ENCODE measurements around the gene NTN1. TPM values are rescaled to one million over a fixed set of nuclear protein-coding genes. Genes with fewer than 3 reads are reported as not detected.
A peak's percentile ranks its signal among the peaks of the same experiment; 100 is the strongest.

NTN1 gene
- total and polyA plus RNA-seq, 2 of the 4 experiments (the other 2 are of a cell fraction) = under 0.01 to 0.07 TPM

- Histone ChIP-seq H3K9me3 (ENCODE audit: control insufficient read depth, insufficient read depth, low read length) (no peaks in the 10 kb centered on the region), H2AK5ac (ENCODE audit: low read depth, low read length) (peak overlapping the region; percentile 60), H3K4me3 (ENCODE audit: insufficient read depth, low read depth, low read length) (peak overlapping the region; percentile 21; the same call in 1 of the 2 replicates), H4K20me1 (ENCODE audit: insufficient read depth, low read length) (no peaks in the 10 kb centered on the region; the same call in 1 of the 2 replicates), H2BK120ac (ENCODE audit: low read depth, low read length) (no peak overlapping the region), H3K27ac (ENCODE audit: insufficient read depth, low read length) (no peak overlapping the region; the same call in 1 of the 2 replicates), H3K36me3 (ENCODE audit: control insufficient read depth, insufficient read depth, low read length) (no peaks in the 10 kb centered on the region), H2AFZ (replicated peaks; ENCODE audit: low read length, poor library complexity) (peak overlapping the region; percentile 97), H3K4ac (ENCODE audit: low read depth, low read length) (peak overlapping the region; percentile 74), H4K8ac (ENCODE audit: low read depth in 2 of 2, low read length in 2 of 2) (peak overlapping the region in 1 of 2 experiments; percentile 52; a peak in 3 of 4 replicates), H3K23ac (ENCODE audit: low read depth, low read length) (peak overlapping the region; percentile 52), H3K9ac (ENCODE audit: low read depth, low read length) (no peak overlapping the region; the same call in 1 of the 2 replicates), H2AK9ac (replicated peaks; ENCODE audit: low read depth, low read length, poor library complexity) (peak overlapping the region; percentile 34), H3K14ac (replicated peaks; ENCODE audit: low read depth, low read length) (peak overlapping the region; percentile 72), H3K4me2 (ENCODE audit: low read depth, low read length) (peak overlapping the region; percentile 86), H3K4me1 (ENCODE audit: control insufficient read depth, insufficient read depth, low read length) (peaks cover 23% of the 10 kb centered on the region), H3K79me1 (ENCODE audit: low read depth in 1 of 2, low read length in 2 of 2) (no peaks in the 10 kb centered on the region), H4K5ac (ENCODE audit: low read depth, low read length) (no peak overlapping the region; the same call in 1 of the 2 replicates), H3K56ac (ENCODE audit: extremely low read depth, insufficient read depth, low read length) (no peak overlapping the region), H2BK15ac (ENCODE audit: low read depth, low read length) (no peak overlapping the region), H2BK5ac (ENCODE audit: low read depth, low read length, poor library complexity, severe bottlenecking) (no peak overlapping the region), H3K27me3 (ENCODE audit: control insufficient read depth, insufficient read depth, low read length) (no peaks in the 10 kb centered on the region), H3K18ac (ENCODE audit: low read depth, low read length) (no peak overlapping the region; the same call in 1 of the 2 replicates), H3K9me1 (ENCODE audit: insufficient read depth, low read length) (peaks cover 12% of the 10 kb centered on the region), H2BK20ac (ENCODE audit: low read depth, low read length) (no peak overlapping the region), H4K91ac (ENCODE audit: insufficient read depth, low read depth, low read length) (peak overlapping the region; percentile 34; the same call in 1 of the 2 replicates)
- TF ChIP-seq CTCF (conservative IDR thresholded peaks at IDR 0.05; ENCODE audit: low read depth, low read length) (no peak), BHLHE40 (IDR thresholded peaks at IDR 0.05; ENCODE audit: low read depth, low read length) (no peak), MXI1 (IDR thresholded peaks at IDR 0.05; ENCODE audit: borderline replicate concordance, low read depth, low read length) (no peak), RCOR1 (IDR thresholded peaks at IDR 0.05; ENCODE audit: insufficient replicate concordance, low read length) (no peak), MAFK (IDR thresholded peaks at IDR 0.05; ENCODE audit: low read depth, low read length) (no peak)
- ChIA-PET POLR2A (ENCODE audit: unreplicated experiment) (no interaction called here), CTCF (no interaction called here)
- dilution Hi-C loops (cut with HindIII; ENCODE audit: low sequenced_read_pairs, unreplicated experiment) (no loop called here), in situ Hi-C loops (cut with MboI; ENCODE audit: low sequenced_read_pairs) (no loop called here), intact Hi-C loops (cut with micrococcal nuclease) (no loop called here)
- 46% methylated on average over 24 of the region's 27 CpGs; no CpG with 5 or more reads in 1 of the 2 experiments for WGBS, 2 experiments (ENCODE audit: extremely low coverage in 2 of 2, insufficient read length in 1 of 2)
- BruUV-seq (replicated peaks) = no TSS peak
- DNase-seq (no peak), ATAC-seq (ENCODE audit: low read depth) (no peak)
These were observed 218.0 kb downstream of the NTN1 start for GRCh38 chr17:9239246-9239792.
